Measurements from ENCODE around the gene PWP2. TPM values are rescaled to one million over a fixed set of nuclear protein-coding genes. Genes with fewer than 3 reads are reported as not detected.

PWP2 gene
- total and polyA plus RNA-seq, 4 donors = 0.66 to 8.4 (median 2.7) TPM

GRCh38 chr21:44085491-44086321, 21.5 kb upstream of the PWP2 start:
- Histone ChIP-seq H3K4me3 (ENCODE audit: low read depth in 1 of 3, low read length in 3 of 3) (no peak overlapping the region), H3K9me3 (ENCODE audit: control insufficient read depth in 4 of 4, low read length in 3 of 4) (no peaks in the 10 kb centered on the region), H3K27ac (ENCODE audit: low read depth in 1 of 2, low read length in 2 of 2) (no peak overlapping the region), H3K4me1 (ENCODE audit: control insufficient read depth in 4 of 4, insufficient read depth in 4 of 4, low read length in 3 of 4) (peaks cover 1 to 29% (median 9%) of the 10 kb centered on the region in 4 donors), H3K9ac (ENCODE audit: low read depth in 1 of 2, low read length in 2 of 2) (no peak overlapping the region), H3K36me3 (ENCODE audit: control insufficient read depth in 4 of 4, insufficient read depth in 3 of 4, low read depth in 1 of 4, low read length in 3 of 4) (peaks cover 16 to 42% (median 26%) of the 10 kb centered on the region in 4 donors), H3K27me3 (ENCODE audit: control insufficient read depth in 4 of 4, insufficient read depth in 4 of 4, low read length in 3 of 4) (no peaks in the 10 kb centered on the region)
- 85% methylated on average over 15 of the region's 15 CpGs for WGBS
- no peak for TF ChIP-seq EGR1 (IDR thresholded peaks at IDR 0.05; ENCODE audit: low read depth in 2 of 2)
- TF ChIP-seq RXRA (IDR thresholded peaks at IDR 0.05) = no peak
- TF ChIP-seq CTCF (IDR thresholded peaks at IDR 0.05; ENCODE audit: low read depth, low read length, missing input control) = no peak
- TF ChIP-seq SP1 (IDR thresholded peaks at IDR 0.05) = no peak
- no peak for TF ChIP-seq REST (IDR thresholded peaks at IDR 0.05)
- no peak for TF ChIP-seq GABPA (IDR thresholded peaks at IDR 0.05 in 1 of 2, conservative IDR thresholded peaks at IDR 0.05 in 1 of 2)
- TF ChIP-seq HNF4A (conservative IDR thresholded peaks at IDR 0.05) = no peak
- TF ChIP-seq RAD21 (IDR thresholded peaks at IDR 0.05) = no peak
- TF ChIP-seq JUND (IDR thresholded peaks at IDR 0.05) = no peak
- no peak for TF ChIP-seq NR2F2 (IDR thresholded peaks at IDR 0.05)
- no peak for TF ChIP-seq ATF3 (IDR thresholded peaks at IDR 0.05)
- no peak for TF ChIP-seq YY1 (IDR thresholded peaks at IDR 0.05)
- TF ChIP-seq FOXA1 (IDR thresholded peaks at IDR 0.05) = no peak
- no peak for TF ChIP-seq HNF4G (IDR thresholded peaks at IDR 0.05)
- TF ChIP-seq MAX (IDR thresholded peaks at IDR 0.05) = no peak
- no peak for TF ChIP-seq FOXA2 (IDR thresholded peaks at IDR 0.05)
- no peak for TF ChIP-seq ZBTB33 (IDR thresholded peaks at IDR 0.05)
- no peak for TF ChIP-seq TAF1 (conservative IDR thresholded peaks at IDR 0.05)
- no peak for DNase-seq (ENCODE audit: low spot score)

Measured in liver (tissue), 9 donors.